22Rv1 (cell line): ENCODE data around the gene IL27RA.

Experiments
- ZFX ChIP-seq: fragments of 450-650 bp; IDR thresholded peaks from 2 replicates; pipeline ENCODE4 v1.6.1; 2017; ENCODE audit warnings: antibody characterized with exemption, borderline replicate concordance
- TF ChIP-seq, protein P1 (sequence below): fragments of 450-650 bp; IDR thresholded peaks from 2 replicates; pipeline ENCODE4 v1.5.1; 2017; ENCODE audit warnings: mild to moderate bottlenecking

DNA sequence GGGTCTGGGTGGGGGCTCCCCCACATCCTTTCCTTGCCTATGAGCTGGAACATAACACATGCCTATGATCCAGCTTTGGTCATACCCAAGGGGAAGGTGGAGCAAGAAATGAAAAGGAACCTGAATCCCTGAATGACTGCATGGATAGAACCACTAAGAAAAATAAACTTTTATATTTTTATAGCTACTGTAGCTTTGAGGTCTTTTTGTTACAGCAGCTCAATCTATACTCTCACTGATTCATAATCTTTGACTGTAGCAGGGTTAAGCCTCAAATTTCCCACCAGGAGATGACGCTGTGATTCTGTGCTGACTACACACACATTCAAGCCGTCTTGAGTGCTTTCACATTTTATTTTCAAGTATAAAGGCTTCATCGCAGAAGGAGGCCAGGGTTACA is 21.5 kb downstream of the IL27RA start:
- TF ChIP-seq, protein P1, sequence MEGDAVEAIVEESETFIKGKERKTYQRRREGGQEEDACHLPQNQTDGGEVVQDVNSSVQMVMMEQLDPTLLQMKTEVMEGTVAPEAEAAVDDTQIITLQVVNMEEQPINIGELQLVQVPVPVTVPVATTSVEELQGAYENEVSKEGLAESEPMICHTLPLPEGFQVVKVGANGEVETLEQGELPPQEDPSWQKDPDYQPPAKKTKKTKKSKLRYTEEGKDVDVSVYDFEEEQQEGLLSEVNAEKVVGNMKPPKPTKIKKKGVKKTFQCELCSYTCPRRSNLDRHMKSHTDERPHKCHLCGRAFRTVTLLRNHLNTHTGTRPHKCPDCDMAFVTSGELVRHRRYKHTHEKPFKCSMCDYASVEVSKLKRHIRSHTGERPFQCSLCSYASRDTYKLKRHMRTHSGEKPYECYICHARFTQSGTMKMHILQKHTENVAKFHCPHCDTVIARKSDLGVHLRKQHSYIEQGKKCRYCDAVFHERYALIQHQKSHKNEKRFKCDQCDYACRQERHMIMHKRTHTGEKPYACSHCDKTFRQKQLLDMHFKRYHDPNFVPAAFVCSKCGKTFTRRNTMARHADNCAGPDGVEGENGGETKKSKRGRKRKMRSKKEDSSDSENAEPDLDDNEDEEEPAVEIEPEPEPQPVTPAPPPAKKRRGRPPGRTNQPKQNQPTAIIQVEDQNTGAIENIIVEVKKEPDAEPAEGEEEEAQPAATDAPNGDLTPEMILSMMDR = no peak
- no peak for TF ChIP-seq ZFX
